K562 (cell line): ENCODE results near the gene SCN5A.

Source experiments
- CTCF ChIP-seq, 3 experiments: IDR thresholded peaks in 2 of 3; conservative IDR thresholded peaks in 1 of 3; 2 replicates each; pipeline ENCODE4 v1.5.1; 2011 to 2012; ENCODE audit warnings: low read length in 3 of 3, mild to moderate bottlenecking in 3 of 3, control low read depth in 2 of 3, improper control_type of control experiment in 1 of 3, inconsistent platforms in 1 of 3, low read depth in 1 of 3, mixed read lengths in 1 of 3, moderate library complexity in 1 of 3; ENCODE audit not compliant: insufficient read depth in 2 of 3
- E4F1 ChIP-seq: fragments of 250-450 bp; sonication (Bioruptor Pico); IDR thresholded peaks from 2 replicates; pipeline ENCODE4 v1.5.0; 2021; ENCODE audit warnings: mild to moderate bottlenecking, borderline replicate concordance
- FOXA1 ChIP-seq: fragments of 450-650 bp; IDR thresholded peaks from 2 replicates; pipeline ENCODE4 v1.6.1; 2016; ENCODE audit warnings: mild to moderate bottlenecking, borderline replicate concordance
- HMGXB4 ChIP-seq: sonication (generic); formaldehyde crosslinking; IDR thresholded peaks from 2 replicates; pipeline ENCODE4 v1.8.1; 2023; ENCODE audit warnings: mild to moderate bottlenecking, missing genetic modification reagents
- MAFK ChIP-seq: IDR thresholded peaks from 2 replicates; pipeline ENCODE4 v1.6.1; 2011; ENCODE audit warnings: low read length, improper control_type of control experiment
- PCBP1 ChIP-seq: fragments of 200-400 bp; formaldehyde crosslinking; IDR thresholded peaks from 2 replicates; pipeline ENCODE4 v1.6.1; 2018; ENCODE audit warnings: mild to moderate bottlenecking, low read depth, low read length; ENCODE audit not compliant: poor library complexity, severe bottlenecking
- POLR2A ChIP-seq: fragments of 450-650 bp; conservative IDR thresholded peaks from 2 replicates; pipeline ENCODE4 v1.6.1; 2016
- POLR2AphosphoS5 ChIP-seq: IDR thresholded peaks from 2 replicates; pipeline ENCODE4 v1.6.1; 2011; ENCODE audit warnings: mild to moderate bottlenecking, low read depth, low read length, moderate library complexity; ENCODE audit not compliant: control insufficient read depth, insufficient read depth
- RFX5 ChIP-seq: IDR thresholded peaks from 2 replicates; pipeline ENCODE4 v1.6.1; 2011; ENCODE audit warnings: low read depth, mild to moderate bottlenecking, improper control_type of control experiment, low read length
- RNF219 ChIP-seq: fragments of 250-450 bp; sonication (Bioruptor Pico); IDR thresholded peaks from 2 replicates; pipeline ENCODE4 v1.5.0; 2022; ENCODE audit warnings: mild to moderate bottlenecking
- TAF1 ChIP-seq: IDR thresholded peaks from 2 replicates; pipeline ENCODE4 v1.6.1; 2011; ENCODE audit warnings: mild to moderate bottlenecking, low read length, moderate library complexity; ENCODE audit not compliant: insufficient read depth, control insufficient read depth, severe bottlenecking; ENCODE audit errors: extremely low read depth
- XRCC3 ChIP-seq: fragments of 450-650 bp; IDR thresholded peaks from 2 replicates; pipeline ENCODE4 v1.6.1; 2017; ENCODE audit warnings: mild to moderate bottlenecking, moderate library complexity
- ZFP30 ChIP-seq: fragments of 250-450 bp; sonication (Bioruptor Pico); IDR thresholded peaks from 2 replicates; pipeline ENCODE4 v1.8.0; 2022; ENCODE audit warnings: moderate library complexity, mild to moderate bottlenecking, inconsistent platforms, borderline replicate concordance
- ZNF197 ChIP-seq: fragments of 200-800 bp; sonication (Bioruptor generic); IDR thresholded peaks from 2 replicates; pipeline ENCODE4 v1.6.1; 2016; ENCODE audit warnings: low read depth, missing genetic modification characterization, missing compliant biosample characterization

- TF ChIP-seq HMGXB4 = no peak
- TF ChIP-seq XRCC3 = no peak
- TF ChIP-seq FOXA1 = no peak
- no peak for TF ChIP-seq POLR2AphosphoS5
- no peak for TF ChIP-seq TAF1
- TF ChIP-seq RNF219 = no peak
- TF ChIP-seq ZFP30 = no peak
- no peak for TF ChIP-seq CTCF (IDR thresholded peaks at IDR 0.05 in 2 of 3, conservative IDR thresholded peaks at IDR 0.05 in 1 of 3; ENCODE audit: insufficient read depth in 2 of 3, low read depth in 1 of 3, low read length in 3 of 3)
- TF ChIP-seq PCBP1 = no peak
- TF ChIP-seq ZNF197 (CRISPR knock-in tag) = no peak
- no peak for TF ChIP-seq POLR2A
- TF ChIP-seq E4F1 (CRISPR knock-in tag) = no peak
- TF ChIP-seq MAFK = no peak
- TF ChIP-seq RFX5 = no peak
These were observed 48.9 kb downstream of the SCN5A start for GRCh38 chr3:38600551-38600950.
